ENCODE results near the gene SCAMP4. TPM values are rescaled to one million over a fixed set of nuclear protein-coding genes. Genes with fewer than 3 reads are reported as not detected.

Gene SCAMP4
- total RNA-seq, 1 experiment from 2014 or later: 81.3 TPM

DNA sequence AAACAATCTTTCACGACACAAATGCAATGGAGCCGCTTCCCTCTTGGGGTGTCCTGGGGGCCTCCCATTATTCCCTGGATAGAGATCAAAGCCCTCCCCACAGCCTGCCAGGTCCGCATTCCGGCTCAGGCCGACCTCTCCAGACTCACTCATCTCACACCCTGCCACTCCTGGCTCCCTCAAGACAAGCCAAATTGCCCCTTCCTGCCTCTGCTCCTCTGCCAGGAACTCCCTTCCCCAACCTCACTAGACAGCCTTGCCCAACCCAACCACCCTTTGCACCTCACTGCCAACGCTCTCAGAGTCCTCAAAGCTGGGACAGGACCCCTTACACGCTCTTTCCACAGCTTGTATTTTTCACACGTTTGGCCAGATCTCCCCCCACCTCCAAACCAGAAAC lies 21.4 kb upstream of the SCAMP4 start:
- Mint-ChIP-seq H3K9me3 (no peaks in the 10 kb centered on the region), H3K4me1 (peaks cover 27% of the 10 kb centered on the region), H3K27me3 (ENCODE audit: low read depth) (peaks cover 2% of the 10 kb centered on the region; the same call in 1 of the 2 replicates), H3K4me3 (peak overlapping the region; percentile 98), H3K36me3 (no peaks in the 10 kb centered on the region), H3K27ac (peak overlapping the region; percentile 41)
- ChIA-PET CTCF (no interaction called here), POLR2A (interaction anchor here (0.7 kb wide), 1 partner anchor 15 kb away, joined by 3 read pairs; no protein-coding TSS in a partner anchor)
- ATAC-seq (no peak), DNase-seq (ENCODE audit: low spot score) (no peak)
- no peak for TF ChIP-seq ATF2 (CRISPR knock-in tag; IDR thresholded peaks at IDR 0.05; ENCODE audit: borderline replicate concordance, low read depth)
- TF ChIP-seq ATF6 (CRISPR knock-in tag; IDR thresholded peaks at IDR 0.05): no peak
- TF ChIP-seq ZNF423 (CRISPR knock-in tag; IDR thresholded peaks at IDR 0.05): no peak
- TF ChIP-seq, protein P1, sequence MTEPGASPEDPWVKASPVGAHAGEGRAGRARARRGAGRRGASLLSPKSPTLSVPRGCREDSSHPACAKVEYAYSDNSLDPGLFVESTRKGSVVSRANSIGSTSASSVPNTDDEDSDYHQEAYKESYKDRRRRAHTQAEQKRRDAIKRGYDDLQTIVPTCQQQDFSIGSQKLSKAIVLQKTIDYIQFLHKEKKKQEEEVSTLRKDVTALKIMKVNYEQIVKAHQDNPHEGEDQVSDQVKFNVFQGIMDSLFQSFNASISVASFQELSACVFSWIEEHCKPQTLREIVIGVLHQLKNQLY (CRISPR knock-in tag; IDR thresholded peaks at IDR 0.05): no peak
- TF ChIP-seq, protein P2, sequence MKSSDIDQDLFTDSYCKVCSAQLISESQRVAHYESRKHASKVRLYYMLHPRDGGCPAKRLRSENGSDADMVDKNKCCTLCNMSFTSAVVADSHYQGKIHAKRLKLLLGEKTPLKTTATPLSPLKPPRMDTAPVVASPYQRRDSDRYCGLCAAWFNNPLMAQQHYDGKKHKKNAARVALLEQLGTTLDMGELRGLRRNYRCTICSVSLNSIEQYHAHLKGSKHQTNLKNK (CRISPR knock-in tag; IDR thresholded peaks at IDR 0.05): no peak
- TF ChIP-seq, protein P3, sequence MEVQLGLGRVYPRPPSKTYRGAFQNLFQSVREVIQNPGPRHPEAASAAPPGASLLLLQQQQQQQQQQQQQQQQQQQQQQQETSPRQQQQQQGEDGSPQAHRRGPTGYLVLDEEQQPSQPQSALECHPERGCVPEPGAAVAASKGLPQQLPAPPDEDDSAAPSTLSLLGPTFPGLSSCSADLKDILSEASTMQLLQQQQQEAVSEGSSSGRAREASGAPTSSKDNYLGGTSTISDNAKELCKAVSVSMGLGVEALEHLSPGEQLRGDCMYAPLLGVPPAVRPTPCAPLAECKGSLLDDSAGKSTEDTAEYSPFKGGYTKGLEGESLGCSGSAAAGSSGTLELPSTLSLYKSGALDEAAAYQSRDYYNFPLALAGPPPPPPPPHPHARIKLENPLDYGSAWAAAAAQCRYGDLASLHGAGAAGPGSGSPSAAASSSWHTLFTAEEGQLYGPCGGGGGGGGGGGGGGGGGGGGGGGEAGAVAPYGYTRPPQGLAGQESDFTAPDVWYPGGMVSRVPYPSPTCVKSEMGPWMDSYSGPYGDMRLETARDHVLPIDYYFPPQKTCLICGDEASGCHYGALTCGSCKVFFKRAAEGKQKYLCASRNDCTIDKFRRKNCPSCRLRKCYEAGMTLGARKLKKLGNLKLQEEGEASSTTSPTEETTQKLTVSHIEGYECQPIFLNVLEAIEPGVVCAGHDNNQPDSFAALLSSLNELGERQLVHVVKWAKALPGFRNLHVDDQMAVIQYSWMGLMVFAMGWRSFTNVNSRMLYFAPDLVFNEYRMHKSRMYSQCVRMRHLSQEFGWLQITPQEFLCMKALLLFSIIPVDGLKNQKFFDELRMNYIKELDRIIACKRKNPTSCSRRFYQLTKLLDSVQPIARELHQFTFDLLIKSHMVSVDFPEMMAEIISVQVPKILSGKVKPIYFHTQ (CRISPR knock-in tag; IDR thresholded peaks at IDR 0.05): no peak
- TF ChIP-seq, protein P4, sequence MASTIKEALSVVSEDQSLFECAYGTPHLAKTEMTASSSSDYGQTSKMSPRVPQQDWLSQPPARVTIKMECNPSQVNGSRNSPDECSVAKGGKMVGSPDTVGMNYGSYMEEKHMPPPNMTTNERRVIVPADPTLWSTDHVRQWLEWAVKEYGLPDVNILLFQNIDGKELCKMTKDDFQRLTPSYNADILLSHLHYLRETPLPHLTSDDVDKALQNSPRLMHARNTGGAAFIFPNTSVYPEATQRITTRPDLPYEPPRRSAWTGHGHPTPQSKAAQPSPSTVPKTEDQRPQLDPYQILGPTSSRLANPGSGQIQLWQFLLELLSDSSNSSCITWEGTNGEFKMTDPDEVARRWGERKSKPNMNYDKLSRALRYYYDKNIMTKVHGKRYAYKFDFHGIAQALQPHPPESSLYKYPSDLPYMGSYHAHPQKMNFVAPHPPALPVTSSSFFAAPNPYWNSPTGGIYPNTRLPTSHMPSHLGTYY (CRISPR knock-in tag; IDR thresholded peaks at IDR 0.05): no peak
- no peak for TF ChIP-seq ZNF416 (CRISPR knock-in tag; IDR thresholded peaks at IDR 0.05)
- TF ChIP-seq, protein P5, sequence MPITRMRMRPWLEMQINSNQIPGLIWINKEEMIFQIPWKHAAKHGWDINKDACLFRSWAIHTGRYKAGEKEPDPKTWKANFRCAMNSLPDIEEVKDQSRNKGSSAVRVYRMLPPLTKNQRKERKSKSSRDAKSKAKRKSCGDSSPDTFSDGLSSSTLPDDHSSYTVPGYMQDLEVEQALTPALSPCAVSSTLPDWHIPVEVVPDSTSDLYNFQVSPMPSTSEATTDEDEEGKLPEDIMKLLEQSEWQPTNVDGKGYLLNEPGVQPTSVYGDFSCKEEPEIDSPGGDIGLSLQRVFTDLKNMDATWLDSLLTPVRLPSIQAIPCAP (CRISPR knock-in tag; IDR thresholded peaks at IDR 0.05): no peak

DNA sequence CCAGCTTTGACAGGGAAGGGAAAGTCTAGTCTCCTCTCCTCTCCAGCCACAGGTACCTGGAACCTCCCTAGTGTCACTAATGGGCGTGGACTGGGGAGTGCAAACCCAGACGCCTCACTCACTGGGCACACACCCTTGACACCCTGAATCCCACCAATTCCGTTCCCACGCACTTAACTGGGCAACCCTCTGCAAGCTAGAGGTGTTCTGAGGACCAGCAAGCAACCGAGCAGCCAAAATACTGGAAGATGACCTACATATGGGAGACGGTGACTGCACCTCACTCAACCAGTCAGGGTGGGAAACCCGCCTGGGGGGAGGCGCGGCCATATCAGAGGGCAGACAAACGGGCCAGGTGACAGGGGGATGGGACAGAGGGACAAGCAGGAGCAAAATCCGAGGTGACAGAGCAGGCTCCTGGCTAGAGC lies 20.9 kb upstream of the SCAMP4 start:
- no peaks in the 10 kb centered on the region for H3K36me3 Mint-ChIP-seq
- ChIA-PET POLR2A (interaction anchor here (0.7 to 1.1 kb wide), 3 partner anchors 8 to 14 kb away, joined by 3 to 5 read pairs (median 4); no protein-coding TSS in a partner anchor), CTCF (interaction anchor here (1.2 kb wide), 1 partner anchor 29 kb away, joined by 6 read pairs; no protein-coding TSS in a partner anchor)
- H3K27me3 Mint-ChIP-seq (ENCODE audit: low read depth): peaks cover 2% of the 10 kb centered on the region; the same call in 1 of the 2 replicates
- ATAC-seq: no peak
- peak overlapping the region; percentile 91 for H3K27ac Mint-ChIP-seq
- H3K4me3 Mint-ChIP-seq: peak overlapping the region; percentile 98
- TF ChIP-seq NR2C2 (CRISPR knock-in tag; IDR thresholded peaks at IDR 0.05) (no peak), KAT7 (CRISPR knock-in tag; IDR thresholded peaks at IDR 0.05; ENCODE audit: borderline replicate concordance) (no peak), E2F5 (CRISPR knock-in tag; IDR thresholded peaks at IDR 0.05) (no peak), ZNF532 (CRISPR knock-in tag; IDR thresholded peaks at IDR 0.05; ENCODE audit: borderline replicate concordance) (no peak)
- TF ChIP-seq, protein P3 (CRISPR knock-in tag; IDR thresholded peaks at IDR 0.05): no peak
- TF ChIP-seq, protein P6, sequence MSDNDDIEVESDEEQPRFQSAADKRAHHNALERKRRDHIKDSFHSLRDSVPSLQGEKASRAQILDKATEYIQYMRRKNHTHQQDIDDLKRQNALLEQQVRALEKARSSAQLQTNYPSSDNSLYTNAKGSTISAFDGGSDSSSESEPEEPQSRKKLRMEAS (CRISPR knock-in tag; IDR thresholded peaks at IDR 0.05): no peak
- H3K9me3 Mint-ChIP-seq: no peaks in the 10 kb centered on the region
- DNase-seq (ENCODE audit: low spot score): no peak
- H3K4me1 Mint-ChIP-seq: peaks cover 27% of the 10 kb centered on the region
